ENCODE measurements around the gene NEIL3. TPM values are rescaled to one million over a fixed set of nuclear protein-coding genes. Genes with fewer than 3 reads are reported as not detected.

Gene NEIL3
- total RNA-seq, 1 donor from 2014 or later = 1.4 TPM

GRCh38 chr4:177386278-177386815 lies 76.7 kb downstream of the NEIL3 start:
- H3K27ac Mint-ChIP-seq (ENCODE audit: unreplicated experiment) = no peak overlapping the region
- TF ChIP-seq CTCF (IDR thresholded peaks at IDR 0.05; ENCODE audit: partially characterized antibody, unreplicated experiment) = no peak
- no peak overlapping the region for H3K4me3 Mint-ChIP-seq (ENCODE audit: unreplicated experiment)
- no peak for DNase-seq
- no peaks in the 10 kb centered on the region for H3K27me3 Mint-ChIP-seq (ENCODE audit: unreplicated experiment)
- no peaks in the 10 kb centered on the region for H3K9me3 Mint-ChIP-seq (ENCODE audit: unreplicated experiment)
- no peaks in the 10 kb centered on the region for H3K36me3 Mint-ChIP-seq (ENCODE audit: unreplicated experiment)
- H3K4me1 Mint-ChIP-seq (ENCODE audit: low read depth, unreplicated experiment) = peaks cover 2% of the 10 kb centered on the region

- no peak overlapping the region for H3K27ac Mint-ChIP-seq (ENCODE audit: unreplicated experiment)
These were observed 81.6 kb downstream of the NEIL3 start for GRCh38 chr4:177391287-177391686.

GRCh38 chr4:177391953-177392352 lies 82.3 kb downstream of the NEIL3 start:
- TF ChIP-seq CTCF (IDR thresholded peaks at IDR 0.05; ENCODE audit: partially characterized antibody, unreplicated experiment) = no peak
- no peaks in the 10 kb centered on the region for H3K36me3 Mint-ChIP-seq (ENCODE audit: unreplicated experiment)
- H3K4me1 Mint-ChIP-seq (ENCODE audit: low read depth, unreplicated experiment) = no peaks in the 10 kb centered on the region
- H3K9me3 Mint-ChIP-seq (ENCODE audit: unreplicated experiment) = no peaks in the 10 kb centered on the region
- H3K27me3 Mint-ChIP-seq (ENCODE audit: unreplicated experiment) = no peaks in the 10 kb centered on the region
- H3K4me3 Mint-ChIP-seq (ENCODE audit: unreplicated experiment) = no peak overlapping the region
- no peak for DNase-seq
- H3K27ac Mint-ChIP-seq (ENCODE audit: unreplicated experiment) = no peak overlapping the region

More at GRCh38 chr4:177391287-177391686, 81.6 kb downstream of the NEIL3 start:
- DNase-seq = no peak
- H3K9me3 Mint-ChIP-seq (ENCODE audit: unreplicated experiment) = no peaks in the 10 kb centered on the region
- no peak overlapping the region for H3K4me3 Mint-ChIP-seq (ENCODE audit: unreplicated experiment)
- H3K27me3 Mint-ChIP-seq (ENCODE audit: unreplicated experiment) = no peaks in the 10 kb centered on the region
- H3K4me1 Mint-ChIP-seq (ENCODE audit: low read depth, unreplicated experiment) = no peaks in the 10 kb centered on the region
- no peak for TF ChIP-seq CTCF (IDR thresholded peaks at IDR 0.05; ENCODE audit: partially characterized antibody, unreplicated experiment)
- no peaks in the 10 kb centered on the region for H3K36me3 Mint-ChIP-seq (ENCODE audit: unreplicated experiment)

GRCh38 chr4:177393236-177393635 lies 83.6 kb downstream of the NEIL3 start:
- Mint-ChIP-seq H3K36me3 (ENCODE audit: unreplicated experiment) (no peaks in the 10 kb centered on the region), H3K27ac (ENCODE audit: unreplicated experiment) (no peak overlapping the region), H3K4me1 (ENCODE audit: low read depth, unreplicated experiment) (no peaks in the 10 kb centered on the region), H3K4me3 (ENCODE audit: unreplicated experiment) (no peak overlapping the region), H3K9me3 (ENCODE audit: unreplicated experiment) (no peaks in the 10 kb centered on the region), H3K27me3 (ENCODE audit: unreplicated experiment) (no peaks in the 10 kb centered on the region)
- no peak for TF ChIP-seq CTCF (IDR thresholded peaks at IDR 0.05; ENCODE audit: partially characterized antibody, unreplicated experiment)
- no peak for DNase-seq

- no peak for TF ChIP-seq CTCF (IDR thresholded peaks at IDR 0.05; ENCODE audit: partially characterized antibody, unreplicated experiment)
- peaks cover 2% of the 10 kb centered on the region for H3K9me3 Mint-ChIP-seq (ENCODE audit: unreplicated experiment)
- DNase-seq = no peak
- no peaks in the 10 kb centered on the region for H3K27me3 Mint-ChIP-seq (ENCODE audit: unreplicated experiment)
- H3K4me1 Mint-ChIP-seq (ENCODE audit: low read depth, unreplicated experiment) = no peaks in the 10 kb centered on the region
- H3K4me3 Mint-ChIP-seq (ENCODE audit: unreplicated experiment) = no peak overlapping the region
- H3K36me3 Mint-ChIP-seq (ENCODE audit: unreplicated experiment) = no peaks in the 10 kb centered on the region
- no peak overlapping the region for H3K27ac Mint-ChIP-seq (ENCODE audit: unreplicated experiment)
These were observed 86.7 kb downstream of the NEIL3 start for GRCh38 chr4:177396352-177396751.
